CD4-positive, alpha-beta memory T cell (primary cell): ENCODE results near the gene MEPCE. TPM values are rescaled to one million over a fixed set of nuclear protein-coding genes. Genes with fewer than 3 reads are reported as not detected.
A peak's percentile ranks its signal among the peaks of the same experiment; 100 is the strongest.

Experiments
- CTCF ChIA-PET: fragments of 350-600 bp; sonication (Branson Sonifier 250); formaldehyde crosslinking; loops from one replicate; lab custom pipeline; 2021; ENCODE audit warnings: inconsistent platforms; ENCODE audit not compliant: partially characterized antibody; lab: Charles Lee
- POLR2A ChIA-PET: fragments of 350-600 bp; sonication (Branson Sonifier 250); formaldehyde crosslinking; loops from one replicate; lab custom pipeline; 2021; ENCODE audit not compliant: partially characterized antibody; lab: Charles Lee
- DNase-seq, 5 donors: peaks; one replicate each; pipeline versions ENCODE4 v3.0.0 to v3.0.0-alpha.2; 2020 to 2022; ENCODE audit warnings: mixed read lengths in 1 of 5
- H3K27ac ChIP-seq: one replicate; pipeline ENCODE4 v1.7.0; 2013; ENCODE audit warnings: low read depth, low read length
- H3K27me3 ChIP-seq: 2 replicates; pipeline ENCODE4 v1.7.0; 2013; ENCODE audit warnings: mild to moderate bottlenecking, low read length, moderate library complexity; ENCODE audit not compliant: insufficient read depth
- H3K36me3 ChIP-seq: 2 replicates; pipeline ENCODE4 v1.7.0; 2013; ENCODE audit warnings: mild to moderate bottlenecking, low read length, moderate library complexity; ENCODE audit not compliant: insufficient read depth
- H3K4me1 ChIP-seq: 2 replicates; pipeline ENCODE4 v1.7.0; 2013; ENCODE audit warnings: mild to moderate bottlenecking, low read length, moderate library complexity; ENCODE audit not compliant: insufficient read depth
- H3K4me3 ChIP-seq, 2 donors: one replicate each; pipeline ENCODE4 v1.7.0; 2013; ENCODE audit warnings: low read length in 2 of 2, mild to moderate bottlenecking in 1 of 2
- H3K9me3 ChIP-seq, 2 donors: one replicate each; pipeline ENCODE4 v1.7.0; 2013; ENCODE audit warnings: low read length in 2 of 2, control low read depth in 1 of 2; ENCODE audit not compliant: control insufficient read depth in 1 of 2
- H3K27ac Mint-ChIP-seq, 7 donors: one replicate each; pipeline ENCODE4 v1.8.0; 2020 to 2021; ENCODE audit warnings: mixed read lengths in 7 of 7, mild to moderate bottlenecking in 6 of 7, inconsistent platforms in 3 of 7, moderate library complexity in 3 of 7
- H3K27me3 Mint-ChIP-seq, 2 donors: one replicate each; pipeline ENCODE4 v1.8.0; 2020 to 2021; ENCODE audit warnings: mixed read lengths in 2 of 2
- H3K36me3 Mint-ChIP-seq, 2 donors: one replicate each; pipeline ENCODE4 v1.8.0; 2020 to 2021; ENCODE audit warnings: mixed read lengths in 2 of 2, inconsistent platforms in 1 of 2, mild to moderate bottlenecking in 1 of 2
- H3K4me1 Mint-ChIP-seq, 4 donors: one replicate each; pipeline ENCODE4 v1.8.0; 2020 to 2021; ENCODE audit warnings: mixed read lengths in 4 of 4, mild to moderate bottlenecking in 1 of 4
- H3K4me3 Mint-ChIP-seq, 8 donors: one replicate each; pipeline ENCODE4 v1.8.0; 2020 to 2021; ENCODE audit warnings: mixed read lengths in 8 of 8, mild to moderate bottlenecking in 7 of 8, moderate library complexity in 6 of 8, inconsistent platforms in 3 of 8
- H3K9me3 Mint-ChIP-seq, 8 donors: one replicate each; pipeline ENCODE4 v1.8.0; 2020 to 2021; ENCODE audit warnings: mixed read lengths in 8 of 8, mild to moderate bottlenecking in 5 of 8, inconsistent platforms in 3 of 8, moderate library complexity in 1 of 8
- intact Hi-C: fragments of 100-400 bp; cut with micrococcal nuclease; formaldehyde crosslinking; loops from one replicate; pipeline ENCODE4 v1.15.1; 2023
- polyA plus RNA-seq, 2 donors: library from polyadenylated mRNA; unstranded; fragments of 300-500 nt; fragmentation: Illumina TruSeq; gene quantifications; one replicate each; pipeline ENCODE4 v1.2.3, GENCODE V29; 2021
- total RNA-seq, 2 experiments: library from RNA; stranded (reverse); gene quantifications; one replicate each; pipeline ENCODE4 v1.2.3, GENCODE V29; 2021

Gene MEPCE
- total and polyA plus RNA-seq, 4 experiments from 2014 or later, result 7.9 to 58.8 (median 34.6) TPM

GRCh38 chr7:100455206-100455605 is 25.6 kb downstream of the MEPCE start:
- no peaks in the 10 kb centered on the region for H3K27me3 Mint-ChIP-seq
- no peak for DNase-seq
- POLR2A ChIA-PET, result interaction anchor here (1.0 to 3.1 kb wide), 6 partner anchors 8 to 158 kb away, joined by 3 to 14 read pairs (median 6); partner anchors contain the start of genes MEPCE, MOSPD3, PPP1R35 and ZCWPW1

GRCh38 chr7:100456562-100456961 is 26.9 kb downstream of the MEPCE start:
- no peak overlapping the region for H3K4me3 Mint-ChIP-seq
- Histone ChIP-seq H3K27me3 (no peaks in the 10 kb centered on the region), H3K36me3 (no peaks in the 10 kb centered on the region), H3K4me3 (no peak overlapping the region), H3K27ac (no peak overlapping the region), H3K9me3 (no peaks in the 10 kb centered on the region), H3K4me1 (peaks cover 4% of the 10 kb centered on the region)
- H3K4me1 Mint-ChIP-seq, result peaks cover 5 to 15% (median 6%) of the 10 kb centered on the region in 4 donors
- no peak overlapping the region for H3K27ac Mint-ChIP-seq
- no peak for DNase-seq
- no peaks in the 10 kb centered on the region for H3K27me3 Mint-ChIP-seq
- intact Hi-C loops, result no loop called here
- ChIA-PET CTCF (interaction anchor here (1.0 to 1.2 kb wide), 2 partner anchors 9 to 303 kb away, joined by 3 read pairs; no protein-coding TSS in a partner anchor), POLR2A (interaction anchor here (2.1 to 3.1 kb wide), 2 partner anchors 20 to 27 kb away, joined by 7 to 14 read pairs; partner anchors contain the start of genes MEPCE, PPP1R35 and ZCWPW1)
- peaks cover 0 to 9% of the 10 kb centered on the region in 2 donors for H3K36me3 Mint-ChIP-seq
- H3K9me3 Mint-ChIP-seq, result no peaks in the 10 kb centered on the region

More at GRCh38 chr7:100455206-100455605, 25.6 kb downstream of the MEPCE start:
- Histone ChIP-seq H3K4me1 (peaks cover 10% of the 10 kb centered on the region), H3K27me3 (no peaks in the 10 kb centered on the region), H3K36me3 (no peaks in the 10 kb centered on the region), H3K9me3 (no peaks in the 10 kb centered on the region), H3K27ac (no peak overlapping the region), H3K4me3 (no peak overlapping the region)
- Mint-ChIP-seq H3K9me3 (no peaks in the 10 kb centered on the region), H3K36me3 (peaks cover 0 to 6% of the 10 kb centered on the region in 2 donors), H3K27ac (peak overlapping the region in 2 of 7 donors; percentile 14 to 68), H3K4me1 (peaks cover 5 to 20% (median 6%) of the 10 kb centered on the region in 4 donors), H3K4me3 (no peak overlapping the region)
- CTCF ChIA-PET, result interaction anchor here (0.8 to 1.8 kb wide), 5 partner anchors 14 to 250 kb away, joined by 3 to 9 read pairs (median 3); partner anchors contain the start of gene POP7
- intact Hi-C loops, result no loop called here

GRCh38 chr7:100457033-100457432 is 27.4 kb downstream of the MEPCE start:
- H3K27ac Mint-ChIP-seq, result peak overlapping the region in 2 of 7 donors; percentile 35 to 75
- intact Hi-C loops, result no loop called here
- H3K27me3 Mint-ChIP-seq, result no peaks in the 10 kb centered on the region
- no peaks in the 10 kb centered on the region for H3K9me3 Mint-ChIP-seq
- CTCF ChIA-PET, result interaction anchor here (1.0 to 1.2 kb wide), 3 partner anchors 8 to 303 kb away, joined by 3 to 4 read pairs (median 3); no protein-coding TSS in a partner anchor
- POLR2A ChIA-PET, result interaction anchor here (2.1 to 3.1 kb wide), 2 partner anchors 20 to 27 kb away, joined by 7 to 14 read pairs; partner anchors contain the start of genes MEPCE, PPP1R35 and ZCWPW1
- Histone ChIP-seq H3K27me3 (no peaks in the 10 kb centered on the region), H3K27ac (no peak overlapping the region), H3K9me3 (no peaks in the 10 kb centered on the region), H3K36me3 (no peaks in the 10 kb centered on the region), H3K4me1 (peaks cover 4% of the 10 kb centered on the region), H3K4me3 (no peak overlapping the region)
- H3K4me1 Mint-ChIP-seq, result peaks cover 5 to 15% (median 6%) of the 10 kb centered on the region in 4 donors
- DNase-seq, result no peak
- no peak overlapping the region for H3K4me3 Mint-ChIP-seq
- H3K36me3 Mint-ChIP-seq, result peaks cover 3 to 10% of the 10 kb centered on the region in 2 donors

GRCh38 chr7:100464210-100464660 is 34.6 kb downstream of the MEPCE start, which contains the start of gene SPACDR:
Gene SPACDR (minus strand): TSS chr7:100464260. CDS start chr7:100464025, 235 bp downstream.
- no peaks in the 10 kb centered on the region for H3K27me3 Mint-ChIP-seq
- ChIA-PET CTCF (interaction anchor here (0.7 to 2.4 kb wide), 4 partner anchors 18 to 100 kb away, joined by 3 to 11 read pairs (median 5); no protein-coding TSS in a partner anchor), POLR2A (interaction anchor here (0.9 to 1.9 kb wide), 3 partner anchors 9 to 104 kb away, joined by 3 to 6 read pairs (median 5); partner anchors contain the start of gene TSC22D4)
- intact Hi-C loops, result no loop called here
- H3K36me3 Mint-ChIP-seq, result peaks cover 16 to 30% of the 10 kb centered on the region in 2 donors
- Histone ChIP-seq H3K4me1 (peaks cover 4% of the 10 kb centered on the region), H3K4me3 (no peak within 1 kb of the TSS), H3K27ac (no peak within 1 kb of the TSS), H3K27me3 (no peaks in the 10 kb centered on the region), H3K36me3 (peaks cover 12% of the 10 kb centered on the region), H3K9me3 (no peaks in the 10 kb centered on the region)
- peak within 1 kb of the TSS in 5 of 7 donors; percentile 26 to 85 (median 70) for H3K27ac Mint-ChIP-seq
- H3K4me3 Mint-ChIP-seq, result no peak within 1 kb of the TSS
- no peaks in the 10 kb centered on the region for H3K9me3 Mint-ChIP-seq
- peak in 1 of 5 donors; percentile 9 for DNase-seq
- H3K4me1 Mint-ChIP-seq, result peaks cover 2 to 14% (median 3%) of the 10 kb centered on the region in 4 donors

GRCh38 chr7:100464791-100465190 is 35.2 kb downstream of the MEPCE start:
- H3K27ac ChIP-seq, result no peak overlapping the region
- H3K27ac Mint-ChIP-seq, result peak overlapping the region in 2 of 7 donors; percentile 23 to 85
- peak in 1 of 5 donors; percentile 15 for DNase-seq
- H3K4me1 ChIP-seq, result peaks cover 9% of the 10 kb centered on the region
- no peak overlapping the region for H3K4me3 ChIP-seq
- no peak overlapping the region for H3K4me3 Mint-ChIP-seq
- H3K27me3 Mint-ChIP-seq, result no peaks in the 10 kb centered on the region
- intact Hi-C loops, result no loop called here
- H3K4me1 Mint-ChIP-seq, result peaks cover 3 to 19% (median 6%) of the 10 kb centered on the region in 4 donors
- H3K36me3 ChIP-seq, result peaks cover 12% of the 10 kb centered on the region
- no peaks in the 10 kb centered on the region for H3K9me3 Mint-ChIP-seq
- H3K36me3 Mint-ChIP-seq, result peaks cover 16 to 31% of the 10 kb centered on the region in 2 donors
- H3K9me3 ChIP-seq, result no peaks in the 10 kb centered on the region
- H3K27me3 ChIP-seq, result no peaks in the 10 kb centered on the region
- ChIA-PET CTCF (interaction anchor here (0.7 to 2.4 kb wide), 8 partner anchors 9 to 100 kb away, joined by 3 to 11 read pairs (median 3); no protein-coding TSS in a partner anchor), POLR2A (interaction anchor here (0.8 to 1.9 kb wide), 5 partner anchors 10 to 104 kb away, joined by 3 to 6 read pairs (median 5); partner anchors contain the start of gene TSC22D4)

GRCh38 chr7:100465299-100465698 is 35.7 kb downstream of the MEPCE start:
- H3K27ac Mint-ChIP-seq, result peak overlapping the region in 2 of 7 donors; percentile 57
- Histone ChIP-seq H3K4me3 (no peak overlapping the region), H3K27me3 (no peaks in the 10 kb centered on the region), H3K36me3 (peaks cover 12% of the 10 kb centered on the region), H3K4me1 (peaks cover 9% of the 10 kb centered on the region), H3K27ac (no peak overlapping the region), H3K9me3 (no peaks in the 10 kb centered on the region)
- peaks cover 6 to 24% (median 10%) of the 10 kb centered on the region in 4 donors for H3K4me1 Mint-ChIP-seq
- no peak for DNase-seq
- peaks cover 16 to 35% of the 10 kb centered on the region in 2 donors for H3K36me3 Mint-ChIP-seq
- POLR2A ChIA-PET, result interaction anchor here (0.8 to 1.9 kb wide), 6 partner anchors 9 to 103 kb away, joined by 3 to 6 read pairs (median 4); partner anchors contain the start of gene TSC22D4
- H3K27me3 Mint-ChIP-seq, result no peaks in the 10 kb centered on the region
- CTCF ChIA-PET, result interaction anchor here (0.7 to 2.4 kb wide), 8 partner anchors 9 to 99 kb away, joined by 3 to 11 read pairs (median 3); no protein-coding TSS in a partner anchor
- intact Hi-C loops, result no loop called here
- no peaks in the 10 kb centered on the region for H3K9me3 Mint-ChIP-seq
- H3K4me3 Mint-ChIP-seq, result no peak overlapping the region
